Measurements from ENCODE around the gene ZCCHC17.
"Not testable (repeated sequence)": the region's sequence is repeated elsewhere in the genome, so short reads cannot be mapped to it uniquely, and the experiment has no call there.

ZCCHC17 gene

DNA sequence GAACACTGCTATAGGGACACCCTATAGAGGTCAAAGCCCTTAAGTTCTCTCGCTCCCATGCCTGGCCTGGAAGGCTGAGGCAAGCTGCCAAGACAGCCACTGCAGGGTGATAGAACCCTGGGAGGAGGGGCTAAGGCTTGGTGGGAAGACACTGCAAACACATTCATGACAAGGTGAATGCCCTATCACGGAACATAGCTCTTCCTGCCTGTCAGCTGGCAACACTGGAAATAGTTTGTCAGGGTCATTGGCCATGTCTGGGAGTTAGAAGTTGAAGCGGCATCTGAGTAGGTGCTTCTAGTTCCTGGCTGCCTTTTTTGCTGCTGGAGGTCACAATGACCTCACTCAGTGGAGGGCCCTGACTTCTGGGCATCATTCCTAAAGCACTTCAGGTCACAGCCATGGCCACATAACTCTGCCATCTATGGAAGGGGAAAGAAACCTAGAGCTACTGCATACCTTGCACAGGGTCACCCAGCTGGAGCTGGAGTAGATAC, 71.8 kb downstream of the ZCCHC17 start:
- no peak for DNase-seq (ENCODE audit: low read depth in 1 of 2, low spot score in 1 of 2)

DNA sequence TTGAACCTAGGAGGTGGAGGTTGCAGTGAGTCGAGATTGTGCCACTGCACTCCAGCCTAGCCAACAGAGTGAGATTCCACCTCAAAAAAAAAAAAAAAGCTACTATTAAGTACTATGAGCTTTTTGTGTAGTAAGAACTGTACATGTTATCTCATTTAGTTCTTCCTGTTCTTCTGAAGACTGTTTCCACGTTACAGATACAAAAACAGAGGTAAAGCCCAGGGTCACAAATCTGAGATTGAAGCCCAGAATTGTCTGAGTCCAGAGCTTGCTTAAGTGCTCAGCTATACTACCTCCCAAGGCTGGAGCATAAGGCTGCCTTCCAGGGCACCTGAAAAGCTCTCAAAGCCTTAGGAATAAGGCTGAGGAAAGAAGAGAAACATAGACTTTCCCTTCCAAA, 73.2 kb downstream of the ZCCHC17 start:
- DNase-seq (ENCODE audit: low read depth in 1 of 2, low spot score in 1 of 2), result no peak

DNA sequence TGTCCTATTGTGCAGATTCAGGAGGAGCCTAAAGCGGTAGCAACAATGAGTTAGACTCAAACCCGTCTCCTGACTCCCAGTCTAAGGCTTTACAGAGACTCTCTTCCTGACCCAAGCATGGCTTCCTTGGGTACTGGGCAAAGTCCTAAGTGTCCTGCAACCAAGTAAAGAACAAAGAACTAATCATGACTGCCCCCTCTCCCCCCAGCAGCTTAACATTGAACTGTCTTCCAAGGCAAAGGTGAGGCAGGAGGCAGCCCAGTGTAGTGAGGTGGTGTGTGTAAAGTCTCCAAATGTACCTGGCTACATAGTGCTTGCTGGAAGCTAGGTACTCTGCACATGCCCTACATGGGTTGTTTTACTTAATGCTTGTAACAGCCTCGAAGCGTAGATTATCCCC, 73.7 kb downstream of the ZCCHC17 start:
- no peak for DNase-seq (ENCODE audit: low read depth in 1 of 2, low spot score in 1 of 2)

DNA sequence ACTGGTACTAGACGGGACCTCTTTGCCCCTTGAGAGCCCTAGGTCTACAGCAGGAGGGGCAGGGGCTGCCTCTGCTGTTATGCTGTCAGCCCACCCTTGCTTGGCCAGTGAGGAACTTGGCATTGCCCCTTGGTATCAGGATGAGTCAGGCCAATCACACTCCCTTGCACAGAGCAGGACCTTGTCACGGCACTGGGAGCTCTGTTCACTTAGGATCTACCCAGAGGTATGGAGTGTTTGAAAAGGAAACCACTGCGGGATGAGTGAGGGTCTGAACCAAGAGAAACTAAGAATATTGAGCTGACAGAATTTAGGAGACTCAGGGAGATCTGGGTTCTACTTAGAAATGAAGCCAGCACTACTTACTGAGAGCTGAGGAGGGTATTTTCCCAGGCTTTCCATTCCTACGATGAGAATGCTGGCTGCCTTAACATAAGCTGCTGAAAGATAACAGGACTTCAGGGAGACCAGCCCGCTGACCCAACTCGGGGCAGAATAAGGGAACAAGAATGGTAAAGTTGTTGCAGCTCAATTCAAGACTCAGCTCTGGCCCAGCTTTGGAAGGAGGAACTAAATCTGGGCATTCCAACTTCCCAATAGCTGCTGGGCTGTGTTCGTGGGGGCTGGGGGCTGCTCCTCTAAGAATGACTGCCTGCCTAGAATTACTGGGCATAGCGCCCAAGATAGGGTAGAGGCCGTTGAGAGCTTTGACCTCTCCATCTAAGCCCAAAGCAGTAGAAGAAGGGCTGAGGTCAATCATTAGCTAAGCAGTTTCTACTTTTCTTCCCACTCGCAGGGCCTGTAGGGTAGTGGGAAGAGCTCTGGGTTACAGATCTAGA, 74.5 kb downstream of the ZCCHC17 start:
- DNase-seq (ENCODE audit: low read depth in 1 of 2, low spot score in 1 of 2), result no peak

DNA sequence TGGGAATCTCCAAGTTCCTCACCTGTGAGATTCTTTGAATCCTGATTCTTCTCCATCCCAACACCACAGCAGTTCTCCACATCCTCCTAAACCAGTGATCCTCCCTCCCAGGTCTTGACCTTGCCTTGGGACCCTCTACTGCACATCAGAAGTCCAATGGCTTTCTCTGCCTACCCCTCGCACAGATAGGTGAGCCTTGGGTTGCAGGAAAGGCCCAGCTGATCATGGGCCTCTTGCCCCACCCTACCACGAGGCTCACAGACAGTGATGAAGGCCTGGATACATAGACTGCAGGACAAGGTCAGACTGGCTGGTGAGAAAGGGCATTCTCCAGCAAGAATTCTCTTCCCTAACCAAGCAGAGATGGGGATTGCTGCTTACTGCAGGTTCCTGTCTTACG, 75.2 kb downstream of the ZCCHC17 start:
- DNase-seq (ENCODE audit: low read depth in 1 of 2, low spot score in 1 of 2), result no peak

DNA sequence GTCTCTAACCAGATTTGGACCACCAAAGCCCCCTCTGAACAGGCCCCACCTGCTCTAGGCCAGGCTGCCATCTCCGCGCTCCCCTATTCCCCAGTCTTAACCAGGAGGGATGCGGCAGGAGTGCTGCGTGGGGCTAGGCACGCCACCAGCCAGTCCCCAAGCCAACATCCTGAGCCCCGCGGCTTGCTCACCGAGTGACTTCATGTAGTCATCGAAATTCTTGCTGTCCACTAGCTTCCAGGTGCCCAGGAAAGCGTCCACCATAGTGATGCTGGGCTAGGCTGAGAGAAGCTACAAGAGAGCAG, 75.9 kb downstream of the ZCCHC17 start:
- DNase-seq (ENCODE audit: low read depth in 1 of 2, low spot score in 1 of 2), result no peak

DNA sequence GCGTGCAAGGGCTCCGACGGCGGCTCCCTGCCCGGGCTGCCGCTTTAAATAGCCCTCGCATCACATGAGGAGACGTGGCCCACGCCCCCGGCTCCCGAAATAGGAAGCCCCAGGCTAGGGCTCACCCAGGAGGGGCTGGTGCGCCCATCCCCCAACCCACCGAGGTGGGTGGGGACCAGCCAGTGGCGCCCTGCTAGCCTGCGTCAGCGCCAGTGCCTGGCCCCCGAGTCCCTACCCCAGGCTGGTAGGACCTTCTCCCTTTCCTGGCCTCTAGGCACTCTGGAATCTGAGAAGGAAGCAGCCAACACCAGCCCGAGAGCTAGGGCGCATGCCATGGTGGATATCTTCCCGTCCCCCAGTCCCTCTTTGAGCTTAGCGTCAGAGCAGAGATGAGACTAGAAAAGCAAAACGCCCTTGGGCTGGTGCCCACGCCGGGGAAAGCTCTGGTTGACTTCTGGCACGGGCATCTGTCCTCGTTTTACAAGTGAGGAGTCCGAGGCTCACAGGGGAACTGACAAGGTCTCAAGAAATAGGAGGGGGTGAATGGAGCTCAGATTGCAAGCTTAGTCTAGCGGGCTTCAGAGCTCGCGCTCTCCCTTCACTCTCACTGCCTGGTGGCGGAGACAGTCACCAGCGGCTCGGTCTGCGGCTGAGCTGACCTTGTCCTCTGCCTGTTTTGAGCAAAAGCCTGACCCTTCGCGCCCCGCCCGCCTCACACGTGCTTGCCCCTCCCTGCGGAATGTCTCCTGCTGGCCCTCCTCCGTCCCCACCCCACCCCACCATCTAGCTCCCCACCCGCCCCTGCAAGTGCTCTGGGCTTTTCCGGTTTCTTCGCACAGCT, 76.4 kb downstream of the ZCCHC17 start, which contains the start of gene FABP3:
TSS of gene FABP3 (minus strand) at position 21 of the 841 bp plus-strand sequence. CDS start 62 bp downstream, outside the sequence.
- no peak for DNase-seq (ENCODE audit: low read depth in 1 of 2, low spot score in 1 of 2)

DNA sequence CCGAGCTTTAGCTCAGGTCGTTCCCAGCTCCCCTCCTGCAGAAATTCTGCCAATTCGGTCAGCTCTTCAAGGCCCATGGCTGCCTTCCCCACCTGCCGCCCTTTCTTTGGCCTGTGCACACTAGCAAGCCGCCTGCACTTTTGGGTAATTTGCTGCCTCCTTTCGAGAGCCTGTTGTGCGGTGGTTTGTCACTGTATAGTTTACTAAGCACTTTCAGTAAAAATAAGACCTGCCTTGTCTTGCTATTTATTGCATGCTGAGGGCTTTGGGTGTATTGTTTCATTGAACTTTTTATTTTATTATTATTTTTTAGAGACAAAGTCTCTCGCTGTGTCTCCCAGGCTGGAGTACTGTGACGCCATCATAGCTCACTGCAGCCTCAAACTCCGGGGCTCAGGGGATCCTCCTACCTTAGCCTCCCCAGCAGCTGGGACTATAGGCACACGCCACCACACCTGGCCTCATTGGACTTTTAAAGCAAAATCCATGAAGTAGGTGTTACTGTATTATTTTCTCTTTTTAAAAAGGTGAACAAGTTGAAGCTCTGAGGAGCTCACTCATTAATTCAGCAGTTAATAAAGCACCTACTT, 77.2 kb downstream of the ZCCHC17 start:
- no peak for DNase-seq (ENCODE audit: low read depth in 1 of 2, low spot score in 1 of 2)

DNA sequence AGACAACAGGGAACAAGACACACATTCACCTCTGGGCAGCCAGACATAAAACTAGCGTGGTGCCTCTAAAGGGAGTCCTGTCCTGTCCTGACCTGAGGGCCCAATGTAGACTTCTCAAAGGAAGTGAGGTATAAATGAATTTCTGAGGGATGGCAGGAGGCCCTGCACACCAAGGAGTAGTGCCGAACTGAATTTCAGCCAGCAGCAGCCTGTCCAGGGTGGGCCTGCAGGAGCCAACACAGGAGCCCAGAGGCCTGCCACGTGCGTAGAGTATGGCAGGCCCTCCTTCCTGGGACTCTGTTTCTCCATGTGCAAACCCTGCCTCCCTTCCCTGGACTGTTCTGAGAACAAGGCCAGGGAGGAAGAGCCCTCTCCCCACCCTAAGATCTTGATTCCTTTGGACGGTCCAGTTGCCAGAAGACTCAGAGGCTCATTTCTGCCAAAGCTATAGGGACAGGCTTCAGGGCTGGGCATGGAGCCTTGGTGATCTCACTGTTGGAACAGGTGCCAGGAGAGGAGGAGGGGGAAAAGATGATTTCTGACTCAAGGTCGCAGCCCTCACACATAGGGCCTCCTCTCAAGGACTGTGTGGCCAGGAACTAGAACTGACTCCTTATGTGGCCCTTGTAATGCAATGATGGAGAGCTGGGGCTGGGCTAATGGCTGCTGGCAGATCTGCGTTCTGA, 77.8 kb downstream of the ZCCHC17 start:
- no peak for DNase-seq (ENCODE audit: low read depth in 1 of 2, low spot score in 1 of 2)

DNA sequence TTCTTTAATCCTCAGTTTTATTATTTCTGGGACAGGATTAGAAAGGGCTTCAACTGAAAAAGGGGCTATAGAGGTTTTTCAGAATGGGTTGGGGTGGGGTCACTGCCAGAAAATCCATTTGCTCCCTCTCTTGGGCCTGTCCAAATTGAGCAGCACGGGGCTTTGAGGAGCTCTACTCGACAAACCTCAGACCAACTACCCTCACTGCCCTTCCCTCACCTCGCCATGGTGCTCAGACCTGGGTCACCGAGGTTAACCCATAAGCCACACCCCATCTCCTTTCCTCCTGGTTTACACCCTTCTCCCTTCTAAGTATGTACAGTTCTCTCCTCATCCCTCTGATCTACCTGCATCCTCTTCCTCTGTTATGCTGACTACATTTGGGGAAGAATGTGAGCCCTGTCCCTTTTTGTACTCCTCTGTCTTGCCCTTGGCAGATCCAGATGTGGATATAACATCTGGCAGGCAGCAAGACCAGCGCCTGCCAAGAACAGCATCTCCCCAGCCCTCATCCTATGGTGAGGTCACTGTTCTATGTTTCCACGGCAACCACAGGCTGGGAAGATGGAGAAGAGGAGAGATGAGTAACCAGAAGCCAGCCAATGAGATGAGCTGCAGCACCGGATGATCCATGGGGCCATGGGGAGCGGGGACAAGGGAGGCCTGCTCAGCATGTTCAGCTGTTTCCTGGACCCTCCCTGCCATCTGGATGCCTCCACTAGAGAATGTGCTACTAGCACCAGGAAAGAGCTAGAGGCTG, 79.7 kb downstream of the ZCCHC17 start:
- no peak for DNase-seq (ENCODE audit: low read depth in 1 of 2, low spot score in 1 of 2)

DNA sequence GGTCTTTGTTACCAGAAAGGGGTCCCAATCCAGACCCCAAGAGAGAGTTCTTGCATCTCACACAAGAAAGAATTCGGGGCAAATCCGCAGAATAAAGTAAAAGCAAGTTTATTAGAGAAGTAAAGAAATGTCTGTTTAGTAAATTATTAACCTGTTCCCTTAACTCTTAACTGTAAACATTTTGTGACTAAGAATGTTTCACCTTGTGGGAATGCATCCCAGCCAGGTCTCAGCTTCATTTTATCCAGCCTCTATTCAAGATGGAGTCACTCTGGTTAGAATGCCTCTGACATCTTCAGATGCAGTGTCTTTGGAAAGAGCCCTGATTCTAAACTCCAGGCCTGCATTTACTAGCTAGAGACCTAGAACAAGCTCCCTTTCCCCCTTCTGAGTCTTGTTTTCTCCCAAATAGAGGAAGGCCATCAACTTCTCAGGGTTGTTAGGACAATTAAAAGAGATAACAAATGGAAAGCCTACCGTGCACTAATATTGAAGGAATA, 80.6 kb downstream of the ZCCHC17 start:
- no peak for DNase-seq (ENCODE audit: low read depth in 1 of 2, low spot score in 1 of 2)

DNA sequence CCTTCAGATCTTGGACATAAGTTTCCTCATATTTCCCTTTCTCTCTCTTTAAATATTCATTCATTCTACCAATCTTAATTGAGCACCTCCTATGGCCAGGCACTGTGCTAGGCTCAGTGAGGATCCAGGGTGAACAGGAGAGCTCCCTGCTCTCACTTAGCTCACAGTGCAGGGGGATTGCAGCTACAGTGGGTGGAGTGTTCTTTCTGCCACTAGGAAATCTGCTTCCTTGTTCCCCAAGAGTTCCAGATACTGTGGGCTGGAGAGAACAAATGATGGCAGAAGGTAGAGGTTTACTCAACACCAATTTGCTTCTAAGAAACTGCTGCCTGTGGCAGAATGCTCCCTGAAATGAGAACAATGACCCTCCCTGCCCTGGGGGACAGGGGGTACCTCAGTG, 81.2 kb downstream of the ZCCHC17 start:
- no peak for DNase-seq (ENCODE audit: low read depth in 1 of 2, low spot score in 1 of 2)

DNA sequence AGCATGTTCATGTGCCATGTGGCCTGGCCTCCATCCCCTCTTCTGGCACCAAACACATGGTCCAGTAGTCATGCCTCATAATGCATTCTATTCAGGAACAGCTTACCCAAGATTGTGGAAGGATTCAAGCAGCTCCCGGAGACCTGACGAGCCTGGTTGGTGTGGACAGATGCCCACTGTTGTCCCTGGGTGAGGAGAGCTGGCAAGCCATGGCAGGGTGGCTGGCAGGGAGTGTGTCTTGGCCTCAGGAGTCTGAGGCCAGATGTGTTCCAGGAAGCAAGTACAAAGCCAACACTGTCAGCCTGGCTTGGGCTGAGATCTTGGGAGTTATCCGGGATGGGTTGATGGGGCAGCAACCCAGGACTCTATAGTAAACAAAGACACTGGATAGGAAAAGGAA, 83.3 kb downstream of the ZCCHC17 start:
- no peak for DNase-seq (ENCODE audit: low read depth in 1 of 2, low spot score in 1 of 2)

DNA sequence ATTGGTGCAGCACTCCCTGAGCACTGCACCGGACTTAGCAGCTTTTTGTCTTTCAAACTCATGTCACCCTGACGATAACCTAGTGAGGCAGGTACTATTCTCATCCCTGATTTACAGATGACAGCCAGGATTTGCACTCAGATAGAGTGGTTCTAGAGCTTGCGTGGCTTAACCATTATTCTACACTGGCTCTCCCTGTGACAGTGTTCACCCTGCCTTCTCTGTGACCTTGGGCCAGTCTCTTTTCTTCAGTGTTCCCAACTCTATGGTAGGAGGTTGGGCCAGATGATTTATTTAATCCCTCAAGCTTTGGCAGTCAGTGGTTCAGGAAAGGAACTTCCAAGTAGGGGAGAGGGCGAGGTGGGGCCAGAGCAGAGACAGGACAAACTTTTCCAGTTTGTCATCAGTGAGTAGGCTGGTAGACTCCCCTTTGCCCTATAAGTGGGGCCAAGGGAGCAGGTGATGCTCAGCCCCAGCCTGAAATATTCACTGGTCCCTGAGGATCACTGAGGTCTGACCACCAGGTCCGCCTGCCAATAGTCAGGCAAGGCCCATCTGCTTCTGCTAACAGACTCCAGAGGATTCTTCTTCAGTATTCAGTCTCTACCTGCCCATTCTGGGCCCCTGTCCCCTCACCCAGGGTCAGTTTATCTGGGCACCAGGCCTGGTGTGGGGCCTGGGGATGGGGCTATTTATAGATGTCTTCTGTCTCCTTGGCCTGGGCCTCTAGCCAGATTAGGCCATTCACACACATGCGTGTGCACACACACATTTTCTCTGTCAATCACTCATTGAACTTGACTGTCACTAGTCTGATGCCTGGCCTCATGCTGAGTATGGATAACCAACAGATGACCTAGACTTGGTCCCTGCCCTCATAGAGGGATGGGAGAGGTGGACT, 84.8 kb downstream of the ZCCHC17 start:
- no peak for DNase-seq (ENCODE audit: low read depth in 1 of 2, low spot score in 1 of 2)

DNA sequence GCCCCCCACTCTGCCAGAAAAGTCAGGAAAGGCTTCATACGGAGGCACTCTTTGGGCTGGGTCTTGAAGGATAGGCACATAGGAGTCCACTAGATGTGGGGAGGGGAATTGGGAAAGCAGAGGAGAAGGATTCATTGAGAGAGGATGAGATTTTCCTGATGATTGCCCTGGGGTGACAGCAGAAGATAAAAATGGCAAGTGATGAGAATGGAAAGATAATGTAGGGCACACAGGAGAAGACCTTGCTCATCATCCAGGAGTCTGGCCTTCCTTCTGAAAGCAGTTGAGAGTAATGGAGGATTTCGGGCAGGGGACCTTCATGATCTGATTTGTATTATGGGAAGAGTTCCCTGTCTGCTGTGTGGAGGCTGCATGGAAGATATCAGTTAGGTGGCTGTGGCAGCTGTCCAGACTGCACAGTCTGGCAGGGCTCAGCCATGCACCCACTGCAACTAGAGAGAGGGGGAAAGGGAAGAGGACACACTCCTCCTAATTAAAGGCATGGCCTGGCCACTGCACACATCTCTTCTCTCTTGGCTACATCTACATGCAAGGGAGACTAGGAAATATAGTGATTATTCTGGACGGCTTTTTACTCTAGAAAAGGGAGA, 85.7 kb downstream of the ZCCHC17 start:
- DNase-seq (ENCODE audit: low read depth in 1 of 2, low spot score in 1 of 2), result no peak

DNA sequence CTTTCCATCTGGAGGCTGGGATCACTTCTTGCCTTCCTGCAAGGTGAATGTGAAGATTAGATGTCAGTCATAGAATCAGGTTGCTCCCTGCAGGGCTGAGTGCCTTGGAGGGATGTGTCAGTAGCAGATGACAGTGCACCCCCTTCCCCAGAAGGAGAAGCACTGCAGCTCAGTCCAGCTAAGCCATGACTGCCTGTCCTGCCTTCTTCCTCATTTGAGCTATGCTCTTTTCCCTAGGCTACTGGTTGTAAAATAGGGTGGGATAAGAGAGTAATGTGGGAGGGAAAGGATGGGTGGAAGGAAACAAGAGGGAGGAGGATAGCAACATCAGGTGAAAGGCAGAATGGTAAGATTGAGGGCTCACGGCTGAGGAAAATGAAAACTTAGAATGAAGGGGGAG, 87.1 kb downstream of the ZCCHC17 start:
- no peak for DNase-seq (ENCODE audit: low read depth in 1 of 2, low spot score in 1 of 2)

DNA sequence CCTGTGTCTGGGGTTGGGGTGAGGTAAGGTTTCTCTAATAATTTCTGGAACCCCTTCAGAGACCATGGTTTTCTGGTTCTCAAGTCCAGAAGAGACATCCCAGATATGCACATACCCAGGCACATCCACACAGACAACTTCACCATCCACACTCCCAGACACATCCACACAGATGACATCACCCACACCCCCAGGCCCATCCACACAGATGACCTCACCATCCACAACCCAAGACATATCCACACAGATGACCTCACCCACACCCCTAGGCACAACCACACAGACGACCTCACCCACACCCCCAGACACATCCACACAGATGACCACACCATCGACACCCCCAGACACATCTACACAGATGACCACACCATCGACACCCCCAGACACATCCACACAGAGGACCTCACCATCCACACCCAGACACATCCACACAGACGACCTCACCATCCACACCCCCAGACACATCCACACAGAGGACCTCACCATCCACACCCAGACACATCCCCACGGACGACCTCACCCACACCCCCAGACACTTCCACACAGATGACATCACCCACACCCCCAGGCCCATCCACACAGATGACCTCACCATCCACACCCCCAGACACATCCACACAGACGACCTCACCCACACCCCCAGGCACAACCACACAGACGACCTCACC, 89.9 kb downstream of the ZCCHC17 start:
- DNase-seq (ENCODE audit: low read depth in 1 of 2, low spot score in 1 of 2), result not testable (repeated sequence)

DNA sequence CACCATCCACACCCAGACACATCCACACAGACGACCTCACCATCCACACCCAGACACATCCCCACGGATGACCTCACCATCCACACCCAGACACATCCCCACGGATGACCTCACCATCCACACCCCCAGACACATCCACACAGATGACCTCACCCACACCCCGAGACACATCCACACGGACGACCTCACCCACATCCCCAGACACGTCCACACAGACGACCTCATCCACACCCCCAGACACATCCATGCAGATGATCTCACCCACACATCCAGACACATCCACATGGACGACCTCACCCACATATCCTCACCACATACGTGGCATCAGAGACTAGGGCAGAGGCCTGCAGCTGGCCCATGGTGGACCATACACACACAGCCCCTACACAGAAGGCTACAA, 90.8 kb downstream of the ZCCHC17 start:
- no peak for DNase-seq (ENCODE audit: low read depth in 1 of 2, low spot score in 1 of 2)

All from stimulated activated CD4-positive, alpha-beta T cell treated with anti-CD3 and anti-CD28 coated beads, Interleukin-15, amount 100 ng/mL, for 1 hour (primary cell).